ENCODE data around the gene SLC5A10. TPM values are rescaled to one million over a fixed set of nuclear protein-coding genes. Genes with fewer than 3 reads are reported as not detected.

Gene SLC5A10
- polyA plus RNA-seq, 1 donor from 2014 or later, result not detected

- no peaks in the 10 kb centered on the region for H3K9me2 ChIP-seq (ENCODE audit: insufficient read depth, low read length)
- H3K79me2 ChIP-seq (replicated peaks; ENCODE audit: insufficient read depth, low read length), result no peaks in the 10 kb centered on the region
- no peak overlapping the region for H2AFZ ChIP-seq (ENCODE audit: low read depth, low read length)
- H3K4me3 ChIP-seq (ENCODE audit: low read length), result no peak overlapping the region
- TF ChIP-seq POLR2AphosphoS5 (IDR thresholded peaks at IDR 0.05) (no peak), EP300 (conservative IDR thresholded peaks at IDR 0.05; ENCODE audit: poor library complexity, severe bottlenecking) (no peak), CTCF (IDR thresholded peaks at IDR 0.05; ENCODE audit: poor library complexity, severe bottlenecking) (no peak), TAF1 (IDR thresholded peaks at IDR 0.05; ENCODE audit: low read depth) (no peak), MXI1 (conservative IDR thresholded peaks at IDR 0.05; ENCODE audit: poor library complexity, severe bottlenecking) (no peak), REST (IDR thresholded peaks at IDR 0.05; ENCODE audit: borderline replicate concordance) (no peak), RAD21 (conservative IDR thresholded peaks at IDR 0.05) (no peak)
- no peak overlapping the region for H3K4me2 ChIP-seq (ENCODE audit: low read length)
- no peak overlapping the region for H3K9ac ChIP-seq (ENCODE audit: low read length)
- no peaks in the 10 kb centered on the region for H4K20me1 ChIP-seq (ENCODE audit: insufficient read depth)
- H3K27ac ChIP-seq (ENCODE audit: low read length), result no peak overlapping the region
- no peaks in the 10 kb centered on the region for H3K9me3 ChIP-seq (ENCODE audit: low read length)
- H3K27me3 ChIP-seq (ENCODE audit: insufficient read depth, low read depth, low read length), result no peaks in the 10 kb centered on the region
- no peaks in the 10 kb centered on the region for H3F3A ChIP-seq (ENCODE audit: insufficient read depth, low read length, poor library complexity, severe bottlenecking)
- H3K36me3 ChIP-seq (ENCODE audit: insufficient read depth, low read length), result no peaks in the 10 kb centered on the region
These were observed 64.3 kb downstream of the SLC5A10 start for GRCh38 chr17:19016297-19016696.

GRCh38 chr17:19016881-19017280, 64.9 kb downstream of the SLC5A10 start:
- no peaks in the 10 kb centered on the region for H3K36me3 ChIP-seq (ENCODE audit: insufficient read depth, low read length)
- H4K20me1 ChIP-seq (ENCODE audit: insufficient read depth), result no peaks in the 10 kb centered on the region
- H3K4me3 ChIP-seq (ENCODE audit: low read length), result no peak overlapping the region
- no peaks in the 10 kb centered on the region for H3K9me3 ChIP-seq (ENCODE audit: low read length)
- H3K4me2 ChIP-seq (ENCODE audit: low read length), result no peak overlapping the region
- H3K79me2 ChIP-seq (replicated peaks; ENCODE audit: insufficient read depth, low read length), result no peaks in the 10 kb centered on the region
- no peak overlapping the region for H3K27ac ChIP-seq (ENCODE audit: low read length)
- H2AFZ ChIP-seq (ENCODE audit: low read depth, low read length), result no peak overlapping the region
- no peak for TF ChIP-seq EP300 (conservative IDR thresholded peaks at IDR 0.05; ENCODE audit: poor library complexity, severe bottlenecking)
- TF ChIP-seq POLR2AphosphoS5 (IDR thresholded peaks at IDR 0.05), result no peak
- no peak for TF ChIP-seq REST (IDR thresholded peaks at IDR 0.05; ENCODE audit: borderline replicate concordance)
- no peak for TF ChIP-seq TAF1 (IDR thresholded peaks at IDR 0.05; ENCODE audit: low read depth)
- no peak for TF ChIP-seq EZH2 (IDR thresholded peaks at IDR 0.05; ENCODE audit: borderline replicate concordance, insufficient read depth, low read length, poor library complexity, severe bottlenecking)
- no peak for TF ChIP-seq CTCF (IDR thresholded peaks at IDR 0.05; ENCODE audit: poor library complexity, severe bottlenecking)
- no peak for TF ChIP-seq MXI1 (conservative IDR thresholded peaks at IDR 0.05; ENCODE audit: poor library complexity, severe bottlenecking)
- TF ChIP-seq RAD21 (conservative IDR thresholded peaks at IDR 0.05), result no peak
- TF ChIP-seq SMC3 (conservative IDR thresholded peaks at IDR 0.05; ENCODE audit: poor library complexity), result no peak
- H3K9me2 ChIP-seq (ENCODE audit: insufficient read depth, low read length), result no peaks in the 10 kb centered on the region
- no peaks in the 10 kb centered on the region for H3F3A ChIP-seq (ENCODE audit: insufficient read depth, low read length, poor library complexity, severe bottlenecking)
- H3K27me3 ChIP-seq (ENCODE audit: insufficient read depth, low read depth, low read length), result no peaks in the 10 kb centered on the region
- H3K9ac ChIP-seq (ENCODE audit: low read length), result no peak overlapping the region

Data from neural cell (in vitro differentiated cells).